PC-3 (cell line): Measurements from ENCODE around the gene DIAPH2. TPM values are rescaled to one million over a fixed set of nuclear protein-coding genes. Genes with fewer than 3 reads are reported as not detected.
"Not testable (repeated sequence)": the region's sequence is repeated elsewhere in the genome, so short reads cannot be mapped to it uniquely, and the experiment has no call there.

Experiments used
- ATAC-seq: fragments of 200-7000 bp; cut with Tn5 transposase; 2 replicates; pipeline ENCODE4 v1.9.1; 2020; ENCODE audit warnings: mild to moderate bottlenecking, moderate library complexity
- BruUV-seq: library from RNA; stranded (reverse); fragments of 400-500 nt; replicated peaks from 2 replicates; lab custom pipeline; 2021; lab: Mats Ljungman, UMichigan
- CTCF ChIA-PET: fragments of 300-600 bp; sonication (Branson Sonifier 250); formaldehyde crosslinking; loops from one replicate; lab custom pipeline; 2022; ENCODE audit warnings: antibody characterized with exemption; lab: Charles Lee
- POLR2A ChIA-PET: fragments of 300-600 bp; sonication (Branson Sonifier 250); formaldehyde crosslinking; loops from one replicate; lab custom pipeline; 2022; ENCODE audit warnings: antibody characterized with exemption; ENCODE audit not compliant: unreplicated experiment; lab: Charles Lee
- DNase-seq: peaks from one replicate; pipeline ENCODE4 v3.0.0-alpha.2; 2015
- H2AFZ ChIP-seq: fragments of 300-600 bp; sonication (generic); 2 replicates; pipeline ENCODE4 v1.6.0; 2016; ENCODE audit warnings: antibody characterized with exemption, low read length
- H3F3A ChIP-seq: fragments of 300-600 bp; sonication (generic); one replicate; pipeline ENCODE4 v1.6.0; 2017; ENCODE audit warnings: antibody characterized with exemption, low read length, control low read depth, mild to moderate bottlenecking; ENCODE audit not compliant: unreplicated experiment
- H3K27ac ChIP-seq: fragments of 300-600 bp; sonication (generic); 2 replicates; pipeline ENCODE4 v1.5.1; 2016; ENCODE audit warnings: mild to moderate bottlenecking, low read length
- H3K27me3 ChIP-seq: fragments of 300-600 bp; sonication (generic); 2 replicates; pipeline ENCODE4 v1.6.1; 2016; ENCODE audit warnings: low read length, mixed read lengths
- H3K36me3 ChIP-seq: fragments of 300-600 bp; sonication (generic); 2 replicates; pipeline ENCODE4 v1.6.1; 2016; ENCODE audit warnings: low read depth, mixed run types, low read length, mixed read lengths
- H3K4me1 ChIP-seq: fragments of 300-600 bp; sonication (generic); 2 replicates; pipeline ENCODE4 v1.5.1; 2016; ENCODE audit warnings: low read length; ENCODE audit not compliant: insufficient read depth
- H3K4me2 ChIP-seq: fragments of 300-600 bp; sonication (generic); 2 replicates; pipeline ENCODE4 v1.6.0; 2016; ENCODE audit warnings: low read length
- H3K4me3 ChIP-seq: fragments of 300-600 bp; sonication (generic); 2 replicates; pipeline ENCODE4 v1.5.1; 2016; ENCODE audit warnings: mild to moderate bottlenecking, low read length, mixed read lengths
- H3K79me2 ChIP-seq: fragments of 300-600 bp; sonication (generic); 2 replicates; pipeline ENCODE4 v1.6.1; 2017; ENCODE audit warnings: low read length, mixed read lengths
- H3K9ac ChIP-seq: fragments of 300-600 bp; sonication (generic); 2 replicates; pipeline ENCODE4 v1.6.0; 2016; ENCODE audit warnings: mild to moderate bottlenecking, low read length
- H3K9me2 ChIP-seq: fragments of 300-600 bp; sonication (generic); replicated peaks from 2 replicates; pipeline ENCODE4 v1.6.1; 2016; ENCODE audit warnings: mixed run types, low read length, mixed read lengths
- H3K9me3 ChIP-seq: fragments of 300-600 bp; sonication (generic); 2 replicates; pipeline ENCODE4 v1.6.1; 2016; ENCODE audit warnings: low read length, mixed read lengths
- H4K20me1 ChIP-seq: fragments of 300-600 bp; sonication (generic); 2 replicates; pipeline ENCODE4 v1.6.1; 2016; ENCODE audit warnings: low read length, mixed read lengths
- CTCF ChIP-seq: fragments of 300-600 bp; sonication (generic); conservative IDR thresholded peaks from 2 replicates; pipeline ENCODE4 v1.5.1; 2017; ENCODE audit warnings: antibody characterized with exemption, low read depth, mild to moderate bottlenecking, low read length
- EZH2 ChIP-seq: fragments of 300-600 bp; sonication (generic); IDR thresholded peaks from one replicate; pipeline ENCODE4 v1.6.1; 2017; ENCODE audit warnings: antibody characterized with exemption, mild to moderate bottlenecking, low read length; ENCODE audit not compliant: unreplicated experiment
- EZH2phosphoT487 ChIP-seq: fragments of 300-600 bp; sonication (generic); IDR thresholded peaks from 2 replicates; pipeline ENCODE4 v1.6.1; 2018; ENCODE audit warnings: mild to moderate bottlenecking, antibody characterized with exemption, low read length, borderline replicate concordance
- intact Hi-C: fragments of 100-400 bp; cut with micrococcal nuclease; formaldehyde crosslinking; loops from 2 replicates; pipeline ENCODE4 v1.9.0; 2023
- total RNA-seq: library from RNA; depleted of rRNA; stranded (reverse); fragments of >200 nt; gene quantifications from 2 replicates; pipeline ENCODE4 v1.2.3, GENCODE V29; 2014

The DIAPH2 gene
- total RNA-seq, 1 experiment from 2014 or later = 15.1 TPM

- intact Hi-C loops = no loop called here
- no peak overlapping the region for H3K27ac ChIP-seq
- no peak for DNase-seq
Observed at GRCh38 chrX:97402903-97403302, 718.3 kb downstream of the DIAPH2 start.

GRCh38 chrX:97405031-97405660 lies 720.5 kb downstream of the DIAPH2 start:
- Histone ChIP-seq H3K79me2 (no peaks in the 10 kb centered on the region), H3K27me3 (no peaks in the 10 kb centered on the region), H3K36me3 (no peaks in the 10 kb centered on the region), H2AFZ (no peak overlapping the region), H3K4me3 (no peak overlapping the region), H3K9ac (no peak overlapping the region), H3K4me2 (no peak overlapping the region), H3K27ac (no peak overlapping the region), H3K9me3 (no peaks in the 10 kb centered on the region), H3F3A (no peaks in the 10 kb centered on the region), H3K4me1 (peaks cover 18% of the 10 kb centered on the region), H3K9me2 (no peaks in the 10 kb centered on the region), H4K20me1 (no peaks in the 10 kb centered on the region)
- DNase-seq = no peak
- intact Hi-C loops = no loop called here
- ChIA-PET CTCF (no interaction called here), POLR2A (no interaction called here)
- BruUV-seq = no TSS peak
- no peak for ATAC-seq
- TF ChIP-seq EZH2phosphoT487 (no peak), EZH2 (no peak), CTCF (no peak)

More at GRCh38 chrX:97402903-97403302, 718.3 kb downstream of the DIAPH2 start:
- H3K79me2 ChIP-seq = no peaks in the 10 kb centered on the region
- no TSS peak for BruUV-seq
- POLR2A ChIA-PET = no interaction called here
- no peak overlapping the region for H3K4me2 ChIP-seq
- H3K36me3 ChIP-seq = no peaks in the 10 kb centered on the region
- TF ChIP-seq EZH2phosphoT487 (no peak), CTCF (no peak), EZH2 (no peak)
- no peaks in the 10 kb centered on the region for H3K27me3 ChIP-seq
- no peak overlapping the region for H2AFZ ChIP-seq
- peaks cover 36% of the 10 kb centered on the region for H3K4me1 ChIP-seq
- no peaks in the 10 kb centered on the region for H3F3A ChIP-seq
- ATAC-seq = no peak
- no peak overlapping the region for H3K9ac ChIP-seq
- H4K20me1 ChIP-seq = no peaks in the 10 kb centered on the region
- CTCF ChIA-PET = no interaction called here
- H3K9me2 ChIP-seq = no peaks in the 10 kb centered on the region
- no peaks in the 10 kb centered on the region for H3K9me3 ChIP-seq
- H3K4me3 ChIP-seq = no peak overlapping the region

GRCh38 chrX:97409632-97410415 lies 725.2 kb downstream of the DIAPH2 start:
- H3K27ac ChIP-seq, H3K4me2 ChIP-seq, H3K4me1 ChIP-seq, H3F3A ChIP-seq, H3K4me3 ChIP-seq, H3K27me3 ChIP-seq, CTCF ChIA-PET, H4K20me1 ChIP-seq, H3K36me3 ChIP-seq, DNase-seq, H3K9me3 ChIP-seq, H2AFZ ChIP-seq, H3K9me2 ChIP-seq, ATAC-seq, intact Hi-C loops, BruUV-seq, H3K9ac ChIP-seq, POLR2A ChIA-PET, H3K79me2 ChIP-seq: not testable (repeated sequence)
